ENCODE results near the gene CPNE2. TPM values are rescaled to one million over a fixed set of nuclear protein-coding genes. Genes with fewer than 3 reads are reported as not detected.

The CPNE2 gene
- total RNA-seq, 1 donor from 2014 or later = 44.7 TPM

DNA sequence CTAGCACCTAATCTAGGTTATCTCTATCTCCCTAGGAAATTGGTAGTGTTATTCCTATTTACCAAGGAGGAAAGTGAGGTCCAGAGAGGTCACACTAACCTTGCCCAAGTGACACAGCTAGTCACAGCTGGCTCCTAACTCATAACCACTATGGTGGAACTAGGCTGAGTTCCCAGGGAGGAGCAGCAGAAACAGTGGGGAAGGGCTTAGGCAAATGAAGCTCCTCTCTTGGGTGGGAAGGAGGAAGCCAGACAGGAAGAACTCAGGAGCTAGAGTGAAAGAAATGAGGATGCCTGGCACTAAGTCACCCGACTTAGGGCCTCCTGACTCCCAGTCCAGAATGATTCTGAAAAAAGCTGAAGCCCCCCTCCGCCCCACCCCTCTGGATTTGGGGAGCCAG lies 59.0 kb downstream of the CPNE2 start:
- ATAC-seq (no peak), DNase-seq (ENCODE audit: low spot score) (no peak)
- intact Hi-C loops (cut with DNase I) = no loop called here

DNA sequence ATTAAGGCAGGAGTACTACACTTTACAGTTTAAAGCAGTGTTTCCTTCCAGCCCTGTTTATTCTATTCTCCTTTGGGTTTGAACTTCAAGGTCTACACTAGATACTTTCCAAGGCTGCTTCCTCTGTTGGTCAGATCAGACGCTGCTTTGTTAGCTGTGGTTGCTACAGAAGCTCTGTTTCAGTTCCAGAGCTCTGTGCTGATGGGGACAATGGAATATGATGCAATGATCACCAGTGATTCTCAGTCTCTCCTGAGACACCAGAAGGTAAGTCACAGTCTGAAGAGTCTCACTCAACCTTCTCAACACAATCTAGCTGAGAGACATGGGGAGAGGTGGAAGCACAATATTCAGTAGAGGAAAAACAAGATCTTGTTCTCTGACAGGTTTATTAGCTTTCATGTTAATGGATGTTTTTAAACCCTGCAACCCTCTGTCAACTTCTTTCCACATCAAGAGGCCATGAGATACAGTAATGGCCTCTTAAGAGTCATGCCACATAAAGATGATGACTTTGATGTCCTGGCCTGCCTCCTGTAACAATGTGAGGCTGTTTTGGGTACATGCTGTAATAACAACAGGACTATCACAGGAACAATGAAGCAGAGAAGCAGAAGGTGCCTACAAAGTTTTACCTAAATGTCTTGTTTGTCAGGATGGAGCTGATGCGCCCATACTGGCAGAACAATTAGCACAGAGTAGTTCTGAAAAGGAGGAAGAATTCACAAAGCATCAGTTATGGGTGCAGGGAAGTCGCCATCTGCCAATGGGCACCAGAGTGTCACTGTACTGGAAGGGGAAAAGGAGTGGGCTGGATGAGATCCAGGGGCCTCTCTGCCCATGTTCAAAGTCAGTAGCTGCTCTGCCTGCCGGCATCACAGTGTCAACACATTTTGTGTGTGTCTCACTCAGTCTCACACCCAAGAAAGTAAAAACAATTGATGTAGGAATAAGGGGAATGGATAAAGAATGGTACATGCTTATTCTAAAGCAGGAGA lies 60.0 kb downstream of the CPNE2 start:
- intact Hi-C loops (cut with DNase I) = no loop called here
- DNase-seq (ENCODE audit: low spot score) (no peak), ATAC-seq (no peak)

DNA sequence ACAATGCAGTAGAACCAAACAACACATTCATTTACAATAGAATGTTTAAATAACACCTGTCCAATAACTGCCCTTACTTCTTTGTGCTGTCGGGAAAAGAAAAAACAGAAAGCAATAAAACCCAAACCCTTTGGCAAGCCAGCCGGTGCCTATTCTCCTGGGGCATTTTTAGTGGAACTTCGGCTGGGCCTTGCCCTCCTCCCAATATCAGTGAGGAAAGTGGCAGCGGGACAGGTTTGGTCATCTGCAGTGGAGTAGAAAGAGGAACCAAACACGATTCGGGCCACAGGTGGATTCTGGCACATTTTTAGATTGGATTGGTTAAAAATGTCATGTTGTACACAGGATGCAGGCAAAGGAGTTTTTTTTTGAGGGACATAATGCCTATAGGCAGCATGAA lies 61.5 kb downstream of the CPNE2 start:
- no peak for DNase-seq (ENCODE audit: low spot score)
- no peak for ATAC-seq
- intact Hi-C loops (cut with DNase I) = no loop called here

GRCh38 chr16:57155702-57156350 lies 63.4 kb downstream of the CPNE2 start:
- no peak for DNase-seq (ENCODE audit: low spot score)
- ATAC-seq = no peak
- intact Hi-C loops (cut with DNase I) = no loop called here

GRCh38 chr16:57156351-57156703 lies 63.9 kb downstream of the CPNE2 start:
- ATAC-seq = no peak
- intact Hi-C loops (cut with DNase I) = no loop called here
- no peak for DNase-seq (ENCODE audit: low spot score)

GRCh38 chr16:57157533-57157932 lies 65.2 kb downstream of the CPNE2 start:
- intact Hi-C loops (cut with DNase I) = no loop called here
- DNase-seq (ENCODE audit: low spot score) (no peak), ATAC-seq (no peak)

GRCh38 chr16:57159447-57159846 lies 67.1 kb downstream of the CPNE2 start:
- ATAC-seq (no peak), DNase-seq (ENCODE audit: low spot score) (no peak)
- intact Hi-C loops (cut with DNase I) = no loop called here

DNA sequence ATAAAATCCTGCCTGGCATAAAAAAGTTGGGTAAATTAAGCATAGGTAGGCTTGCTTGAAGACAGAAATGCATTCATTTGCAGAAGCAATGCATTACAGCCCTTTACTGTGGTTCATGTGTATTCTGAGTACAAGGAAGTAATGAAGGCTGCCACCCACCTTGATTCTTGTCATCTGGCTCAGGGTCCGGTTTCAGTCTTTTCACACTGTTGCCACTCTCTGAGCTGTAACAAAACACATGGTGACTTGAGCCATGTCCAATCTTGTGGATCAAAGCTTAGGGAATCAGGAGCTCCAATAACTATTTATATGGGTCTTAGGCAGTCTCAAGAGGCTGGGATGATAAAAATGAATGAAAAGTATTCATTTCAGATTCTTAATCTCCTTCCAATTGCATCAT lies 71.5 kb downstream of the CPNE2 start:
- DNase-seq (ENCODE audit: low spot score) = no peak
- intact Hi-C loops (cut with DNase I) = no loop called here
- ATAC-seq = no peak

GRCh38 chr16:57165483-57165882 lies 73.1 kb downstream of the CPNE2 start:
- intact Hi-C loops (cut with DNase I) = loop anchor here (5.0 kb wide), 1 partner anchor 78 kb away; no protein-coding TSS in a partner anchor
- DNase-seq (ENCODE audit: low spot score) (no peak), ATAC-seq (no peak)

- intact Hi-C loops (cut with DNase I) = loop anchor here (5.0 kb wide), 1 partner anchor 79 kb away; no protein-coding TSS in a partner anchor
- no peak for ATAC-seq
- no peak for DNase-seq (ENCODE audit: low spot score)
Measured at GRCh38 chr16:57165938-57166337, 73.6 kb downstream of the CPNE2 start.

DNA sequence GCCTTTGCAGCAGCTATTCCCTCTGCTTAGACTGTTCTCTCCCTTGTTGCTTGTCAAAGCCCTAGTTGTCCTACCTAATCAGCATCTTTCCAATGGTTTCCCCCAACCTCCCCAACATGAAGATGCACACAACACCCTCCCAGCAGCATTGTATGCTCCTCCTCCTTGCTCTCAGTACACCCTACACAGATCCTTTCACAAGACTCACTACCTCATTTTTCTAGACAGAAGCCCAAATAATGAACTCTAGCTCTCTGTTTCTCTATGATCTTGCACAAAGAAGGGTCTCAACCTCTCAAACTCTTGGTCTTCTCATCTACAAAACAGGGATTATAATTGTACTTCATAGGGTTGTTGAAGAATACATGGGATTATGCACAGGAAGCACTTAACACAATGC lies 74.1 kb downstream of the CPNE2 start:
- no peak for DNase-seq (ENCODE audit: low spot score)
- no peak for ATAC-seq
- intact Hi-C loops (cut with DNase I) = loop anchor here (5.0 kb wide), 1 partner anchor 79 kb away; no protein-coding TSS in a partner anchor

DNA sequence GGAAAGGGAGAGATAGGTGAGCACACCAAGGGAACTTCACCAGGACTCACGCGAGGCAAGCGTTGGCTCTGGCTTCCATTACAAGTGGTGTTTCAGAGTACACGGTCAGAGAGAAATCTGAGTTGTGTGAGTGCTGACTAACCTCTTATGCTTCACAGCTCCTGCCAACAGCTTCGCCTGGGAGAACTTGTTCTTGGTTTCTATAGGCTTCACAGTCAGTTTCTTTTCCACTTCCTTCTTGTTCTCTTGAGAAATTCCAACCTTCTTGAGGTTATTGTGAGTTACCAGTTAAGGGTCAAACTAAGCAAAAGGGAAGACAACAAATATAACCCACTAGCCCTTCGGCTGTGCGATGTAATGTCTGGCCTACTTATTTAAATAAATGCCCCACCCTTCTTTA lies 74.6 kb downstream of the CPNE2 start:
- ATAC-seq (peak; percentile 67), DNase-seq (ENCODE audit: low spot score) (no peak)
- intact Hi-C loops (cut with DNase I) = loop anchor here (5.0 kb wide), 1 partner anchor 80 kb away; no protein-coding TSS in a partner anchor

- ATAC-seq (no peak), DNase-seq (ENCODE audit: low spot score) (no peak)
- intact Hi-C loops (cut with DNase I) = loop anchor here (5.0 kb wide), 1 partner anchor 80 kb away; no protein-coding TSS in a partner anchor
Measured at GRCh38 chr16:57167538-57167937, 75.2 kb downstream of the CPNE2 start.

DNA sequence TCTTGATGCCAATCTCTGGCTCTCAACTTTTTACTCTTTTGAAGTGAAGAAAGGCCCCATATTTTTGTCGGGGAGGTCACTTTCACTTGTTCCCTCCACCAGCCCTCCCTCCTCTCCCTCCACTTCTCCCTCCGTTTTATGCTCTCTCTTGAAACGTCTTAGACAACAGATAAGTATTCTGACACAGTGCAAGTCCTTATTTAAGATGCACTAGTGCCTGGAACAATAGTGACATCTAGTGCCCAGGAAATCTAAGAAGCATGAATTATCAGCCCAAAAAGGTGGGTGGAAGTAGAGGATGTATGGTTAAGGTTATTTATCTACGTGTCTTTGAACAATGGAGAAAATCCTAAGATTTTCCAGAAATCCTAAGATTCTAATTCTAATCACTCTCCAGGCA lies 75.6 kb downstream of the CPNE2 start:
- DNase-seq (ENCODE audit: low spot score) (no peak), ATAC-seq (peak; percentile 89)
- intact Hi-C loops (cut with DNase I) = loop anchor here (5.0 kb wide), 1 partner anchor 81 kb away; no protein-coding TSS in a partner anchor

DNA sequence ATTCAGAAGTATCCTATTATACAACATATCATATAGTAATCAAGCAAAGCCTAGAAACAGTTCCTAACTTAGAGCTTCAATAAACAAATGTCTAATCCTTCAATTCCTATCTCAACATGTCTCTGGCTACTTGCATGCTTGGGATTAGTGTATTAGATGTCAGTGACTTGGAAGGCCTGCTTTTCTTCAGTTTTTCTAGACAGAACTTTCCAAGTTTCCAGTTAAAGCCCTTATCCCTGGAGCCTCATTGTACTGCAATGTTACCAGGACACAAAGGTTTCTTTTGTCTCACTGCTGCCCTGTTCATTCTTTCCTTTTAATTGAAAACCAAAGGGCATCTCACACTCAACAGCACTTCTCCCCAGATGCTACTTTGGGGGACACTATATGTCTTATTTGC lies 76.9 kb downstream of the CPNE2 start:
- DNase-seq (ENCODE audit: low spot score) (no peak), ATAC-seq (peak; percentile 45)
- intact Hi-C loops (cut with DNase I) = loop anchor here (5.0 kb wide), 1 partner anchor 82 kb away; no protein-coding TSS in a partner anchor

- intact Hi-C loops (cut with DNase I) = no loop called here
- DNase-seq (ENCODE audit: low spot score) (no peak), ATAC-seq (no peak)
Measured at GRCh38 chr16:57172721-57173290, 80.4 kb downstream of the CPNE2 start.

GRCh38 chr16:57175896-57176295 lies 83.5 kb downstream of the CPNE2 start:
- intact Hi-C loops (cut with DNase I) = no loop called here
- ATAC-seq (peak; percentile 32), DNase-seq (ENCODE audit: low spot score) (no peak)

- intact Hi-C loops (cut with DNase I) = no loop called here
- ATAC-seq = no peak
- DNase-seq (ENCODE audit: low spot score) = no peak
Measured at GRCh38 chr16:57178196-57178595, 85.8 kb downstream of the CPNE2 start.

GRCh38 chr16:57178793-57179212 lies 86.4 kb downstream of the CPNE2 start:
- DNase-seq (ENCODE audit: low spot score) (no peak), ATAC-seq (no peak)
- intact Hi-C loops (cut with DNase I) = no loop called here

All from sciatic nerve (tissue), 2 donors.